WTC11 (cell line): Measurements from ENCODE around the gene SRP9. TPM values are rescaled to one million over a fixed set of nuclear protein-coding genes. Genes with fewer than 3 reads are reported as not detected.

Source experiments
- ATAC-seq: fragments of 200-7000 bp; cut with Tn5 transposase; 2 replicates; pipeline ENCODE4 v1.10.0; 2021; ENCODE audit warnings: mild to moderate bottlenecking, moderate library complexity
- CTCF ChIA-PET: fragments of 300-600 bp; sonication (Branson Sonifier 250); formaldehyde crosslinking; loops from one replicate; lab custom pipeline; 2021; ENCODE audit warnings: antibody characterized with exemption; lab: Charles Lee
- POLR2A ChIA-PET: fragments of 350-600 bp; sonication (Branson Sonifier 250); formaldehyde crosslinking; loops from one replicate; lab custom pipeline; 2021; ENCODE audit warnings: antibody characterized with exemption; lab: Charles Lee
- DNase-seq: peaks from one replicate; pipeline ENCODE4 v3.0.0; 2021; ENCODE audit warnings: low spot score
- H3K27ac Mint-ChIP-seq: 2 replicates; pipeline ENCODE4 v1.8.0; 2021; ENCODE audit warnings: mixed read lengths
- H3K27me3 Mint-ChIP-seq: 2 replicates; pipeline ENCODE4 v1.8.0; 2021; ENCODE audit warnings: low read depth, mild to moderate bottlenecking, moderate library complexity, mixed read lengths
- H3K36me3 Mint-ChIP-seq: 2 replicates; pipeline ENCODE4 v1.8.0; 2021; ENCODE audit warnings: mixed read lengths
- H3K4me1 Mint-ChIP-seq: 2 replicates; pipeline ENCODE4 v1.8.0; 2022; ENCODE audit warnings: mixed read lengths
- H3K4me3 Mint-ChIP-seq: 2 replicates; pipeline ENCODE4 v1.8.0; 2021; ENCODE audit warnings: mild to moderate bottlenecking, moderate library complexity, mixed read lengths
- H3K9me3 Mint-ChIP-seq: 2 replicates; pipeline ENCODE4 v1.8.0; 2021; ENCODE audit warnings: mixed read lengths
- EMX1 ChIP-seq: fragments of 250-450 bp; sonication (Bioruptor Pico); IDR thresholded peaks from 2 replicates; pipeline ENCODE4 v1.8.0; 2021; ENCODE audit warnings: mild to moderate bottlenecking
- ETV6 ChIP-seq: sonication (generic); formaldehyde crosslinking; IDR thresholded peaks from 2 replicates; pipeline ENCODE4 v1.8.1; 2022; ENCODE audit warnings: mild to moderate bottlenecking, missing genetic modification reagents
- FOXJ3 ChIP-seq: sonication (generic); formaldehyde crosslinking; IDR thresholded peaks from 2 replicates; pipeline ENCODE4 v1.9.0; 2021; ENCODE audit warnings: missing genetic modification reagents, mild to moderate bottlenecking, borderline replicate concordance
- FOXP1 ChIP-seq: sonication (generic); formaldehyde crosslinking; IDR thresholded peaks from 2 replicates; pipeline ENCODE4 v1.8.0; 2022; ENCODE audit warnings: missing genetic modification reagents, mild to moderate bottlenecking, moderate library complexity, borderline replicate concordance
- MXD4 ChIP-seq: fragments of 250-450 bp; sonication (Bioruptor Pico); IDR thresholded peaks from 2 replicates; pipeline ENCODE4 v1.8.0; 2021; ENCODE audit warnings: mild to moderate bottlenecking, moderate library complexity, borderline replicate concordance
- NFATC4 ChIP-seq: fragments of 250-450 bp; sonication (Bioruptor Pico); IDR thresholded peaks from 2 replicates; pipeline ENCODE4 v1.9.0; 2021; ENCODE audit warnings: mild to moderate bottlenecking
- NFYB ChIP-seq: sonication (generic); formaldehyde crosslinking; conservative IDR thresholded peaks from 2 replicates; pipeline ENCODE4 v1.8.0; 2022; ENCODE audit warnings: low read depth, missing genetic modification reagents
- NR3C1 ChIP-seq: sonication (generic); formaldehyde crosslinking; conservative IDR thresholded peaks from 2 replicates; pipeline ENCODE4 v1.8.1; 2023; ENCODE audit warnings: low read depth, mild to moderate bottlenecking, missing genetic modification reagents
- TEAD1 ChIP-seq: sonication (generic); formaldehyde crosslinking; IDR thresholded peaks from 2 replicates; pipeline ENCODE4 v1.8.0; 2022; ENCODE audit warnings: mild to moderate bottlenecking, missing genetic modification reagents
- ZNF138 ChIP-seq: sonication (generic); formaldehyde crosslinking; conservative IDR thresholded peaks from 2 replicates; pipeline ENCODE4 v1.8.1; 2022; ENCODE audit warnings: mild to moderate bottlenecking, moderate library complexity, missing genetic modification reagents
- ZNF263 ChIP-seq: sonication (generic); formaldehyde crosslinking; IDR thresholded peaks from 2 replicates; pipeline ENCODE4 v1.8.1; 2022; ENCODE audit warnings: low read depth, mild to moderate bottlenecking, moderate library complexity, missing genetic modification reagents
- ZNF671 ChIP-seq: fragments of 250-450 bp; sonication (Bioruptor Pico); IDR thresholded peaks from 2 replicates; pipeline ENCODE4 v1.8.0; 2021; ENCODE audit warnings: mild to moderate bottlenecking
- total RNA-seq: library from RNA; stranded (reverse); gene quantifications from 3 replicates; pipeline ENCODE4 v1.2.3, GENCODE V29; 2021
- TF ChIP-seq, protein P1 (sequence below): sonication (generic); formaldehyde crosslinking; IDR thresholded peaks from 2 replicates; pipeline ENCODE4 v1.8.0; 2022; ENCODE audit warnings: missing genetic modification reagents
- TF ChIP-seq, protein P2 (sequence below): sonication (generic); formaldehyde crosslinking; IDR thresholded peaks from 2 replicates; pipeline ENCODE4 v1.8.1; 2022; ENCODE audit warnings: mild to moderate bottlenecking, moderate library complexity, missing genetic modification reagents
- TF ChIP-seq, protein P3 (sequence below): sonication (generic); formaldehyde crosslinking; IDR thresholded peaks from 2 replicates; pipeline ENCODE4 v1.8.1; 2023; ENCODE audit warnings: mild to moderate bottlenecking, missing genetic modification reagents, moderate library complexity
- TF ChIP-seq, protein P4 (sequence below): sonication (generic); formaldehyde crosslinking; IDR thresholded peaks from 2 replicates; pipeline ENCODE4 v1.8.0; 2023; ENCODE audit warnings: missing genetic modification reagents, mild to moderate bottlenecking, borderline replicate concordance
- TF ChIP-seq, protein P5 (sequence below): sonication (generic); formaldehyde crosslinking; conservative IDR thresholded peaks from 2 replicates; pipeline ENCODE4 v1.8.1; 2023; ENCODE audit warnings: mild to moderate bottlenecking, low read depth, missing genetic modification reagents, moderate library complexity

The SRP9 gene
- total RNA-seq, 1 experiment from 2014 or later: 375 TPM

DNA sequence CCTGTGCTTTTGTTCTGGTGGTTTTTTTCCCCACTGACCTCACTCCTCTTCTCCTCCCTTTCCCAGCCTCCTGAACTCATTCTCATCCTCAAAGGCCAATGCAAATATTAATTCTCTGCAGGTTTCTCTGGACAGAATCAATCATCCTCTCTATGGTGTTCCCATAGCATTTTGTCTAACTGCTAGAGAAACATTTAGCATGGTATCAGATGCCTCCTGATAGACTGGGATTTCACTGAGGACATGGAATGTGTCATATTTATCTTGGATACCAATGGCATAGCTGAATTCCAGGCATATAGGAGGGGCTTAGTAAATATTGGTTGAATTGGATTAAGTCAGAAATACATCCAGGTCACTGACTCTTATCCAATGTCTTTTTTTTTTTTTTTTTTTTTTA lies 46.1 kb upstream of the SRP9 start:
- H3K27ac Mint-ChIP-seq: no peak overlapping the region
- CTCF ChIA-PET: interaction anchor here (0.6 to 1.1 kb wide), 2 partner anchors 42 to 290 kb away, joined by 3 read pairs; no protein-coding TSS in a partner anchor
- H3K4me3 Mint-ChIP-seq: no peak overlapping the region
- ATAC-seq (no peak), DNase-seq (no peak)
- POLR2A ChIA-PET: no interaction called here
- H3K9me3 Mint-ChIP-seq: no peaks in the 10 kb centered on the region
- TF ChIP-seq, protein P1, sequence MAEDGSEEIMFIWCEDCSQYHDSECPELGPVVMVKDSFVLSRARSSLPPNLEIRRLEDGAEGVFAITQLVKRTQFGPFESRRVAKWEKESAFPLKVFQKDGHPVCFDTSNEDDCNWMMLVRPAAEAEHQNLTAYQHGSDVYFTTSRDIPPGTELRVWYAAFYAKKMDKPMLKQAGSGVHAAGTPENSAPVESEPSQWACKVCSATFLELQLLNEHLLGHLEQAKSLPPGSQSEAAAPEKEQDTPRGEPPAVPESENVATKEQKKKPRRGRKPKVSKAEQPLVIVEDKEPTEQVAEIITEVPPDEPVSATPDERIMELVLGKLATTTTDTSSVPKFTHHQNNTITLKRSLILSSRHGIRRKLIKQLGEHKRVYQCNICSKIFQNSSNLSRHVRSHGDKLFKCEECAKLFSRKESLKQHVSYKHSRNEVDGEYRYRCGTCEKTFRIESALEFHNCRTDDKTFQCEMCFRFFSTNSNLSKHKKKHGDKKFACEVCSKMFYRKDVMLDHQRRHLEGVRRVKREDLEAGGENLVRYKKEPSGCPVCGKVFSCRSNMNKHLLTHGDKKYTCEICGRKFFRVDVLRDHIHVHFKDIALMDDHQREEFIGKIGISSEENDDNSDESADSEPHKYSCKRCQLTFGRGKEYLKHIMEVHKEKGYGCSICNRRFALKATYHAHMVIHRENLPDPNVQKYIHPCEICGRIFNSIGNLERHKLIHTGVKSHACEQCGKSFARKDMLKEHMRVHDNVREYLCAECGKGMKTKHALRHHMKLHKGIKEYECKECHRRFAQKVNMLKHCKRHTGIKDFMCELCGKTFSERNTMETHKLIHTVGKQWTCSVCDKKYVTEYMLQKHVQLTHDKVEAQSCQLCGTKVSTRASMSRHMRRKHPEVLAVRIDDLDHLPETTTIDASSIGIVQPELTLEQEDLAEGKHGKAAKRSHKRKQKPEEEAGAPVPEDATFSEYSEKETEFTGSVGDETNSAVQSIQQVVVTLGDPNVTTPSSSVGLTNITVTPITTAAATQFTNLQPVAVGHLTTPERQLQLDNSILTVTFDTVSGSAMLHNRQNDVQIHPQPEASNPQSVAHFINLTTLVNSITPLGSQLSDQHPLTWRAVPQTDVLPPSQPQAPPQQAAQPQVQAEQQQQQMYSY (CRISPR knock-in tag): no peak
- H3K36me3 Mint-ChIP-seq: no peaks in the 10 kb centered on the region
- peaks cover 14% of the 10 kb centered on the region for H3K27me3 Mint-ChIP-seq
- H3K4me1 Mint-ChIP-seq: peaks cover 5% of the 10 kb centered on the region; the same call in 1 of the 2 replicates

DNA sequence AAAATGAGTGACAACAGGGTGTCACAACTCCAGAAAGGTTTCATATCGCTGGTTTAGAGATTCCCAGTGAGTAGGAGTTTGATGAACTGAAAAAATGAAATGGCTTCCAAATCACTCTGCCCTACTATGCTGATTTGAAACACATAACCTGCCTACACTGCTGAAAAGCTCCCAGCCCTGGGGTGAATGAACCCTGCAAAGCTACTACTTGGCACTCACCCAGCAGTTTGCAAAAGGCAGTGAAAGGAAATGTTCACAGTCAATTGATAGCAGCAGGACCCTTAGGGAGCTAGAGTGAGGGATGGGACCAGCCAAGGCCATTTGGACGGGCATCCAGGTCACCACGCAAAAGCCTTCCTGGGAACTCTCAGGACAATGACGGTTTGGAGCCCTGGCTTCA lies 44.4 kb upstream of the SRP9 start:
- Mint-ChIP-seq H3K27me3 (peaks cover 31% of the 10 kb centered on the region), H3K36me3 (no peaks in the 10 kb centered on the region), H3K27ac (no peak overlapping the region), H3K4me1 (peaks cover 5% of the 10 kb centered on the region; the same call in 1 of the 2 replicates), H3K4me3 (no peak overlapping the region), H3K9me3 (no peaks in the 10 kb centered on the region)
- ChIA-PET CTCF (no interaction called here), POLR2A (no interaction called here)
- TF ChIP-seq ZNF671 (CRISPR knock-in tag) (no peak), ZNF138 (CRISPR knock-in tag) (no peak), NFYB (CRISPR knock-in tag) (no peak), NR3C1 (CRISPR knock-in tag) (no peak), MXD4 (CRISPR knock-in tag) (no peak), TEAD1 (no peak), NFATC4 (no peak)
- TF ChIP-seq, protein P2, sequence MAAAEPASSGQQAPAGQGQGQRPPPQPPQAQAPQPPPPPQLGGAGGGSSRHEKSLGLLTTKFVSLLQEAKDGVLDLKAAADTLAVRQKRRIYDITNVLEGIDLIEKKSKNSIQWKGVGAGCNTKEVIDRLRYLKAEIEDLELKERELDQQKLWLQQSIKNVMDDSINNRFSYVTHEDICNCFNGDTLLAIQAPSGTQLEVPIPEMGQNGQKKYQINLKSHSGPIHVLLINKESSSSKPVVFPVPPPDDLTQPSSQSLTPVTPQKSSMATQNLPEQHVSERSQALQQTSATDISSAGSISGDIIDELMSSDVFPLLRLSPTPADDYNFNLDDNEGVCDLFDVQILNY: no peak
- TF ChIP-seq, protein P3, sequence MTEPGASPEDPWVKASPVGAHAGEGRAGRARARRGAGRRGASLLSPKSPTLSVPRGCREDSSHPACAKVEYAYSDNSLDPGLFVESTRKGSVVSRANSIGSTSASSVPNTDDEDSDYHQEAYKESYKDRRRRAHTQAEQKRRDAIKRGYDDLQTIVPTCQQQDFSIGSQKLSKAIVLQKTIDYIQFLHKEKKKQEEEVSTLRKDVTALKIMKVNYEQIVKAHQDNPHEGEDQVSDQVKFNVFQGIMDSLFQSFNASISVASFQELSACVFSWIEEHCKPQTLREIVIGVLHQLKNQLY (CRISPR knock-in tag): no peak
- DNase-seq (no peak), ATAC-seq (no peak)

DNA sequence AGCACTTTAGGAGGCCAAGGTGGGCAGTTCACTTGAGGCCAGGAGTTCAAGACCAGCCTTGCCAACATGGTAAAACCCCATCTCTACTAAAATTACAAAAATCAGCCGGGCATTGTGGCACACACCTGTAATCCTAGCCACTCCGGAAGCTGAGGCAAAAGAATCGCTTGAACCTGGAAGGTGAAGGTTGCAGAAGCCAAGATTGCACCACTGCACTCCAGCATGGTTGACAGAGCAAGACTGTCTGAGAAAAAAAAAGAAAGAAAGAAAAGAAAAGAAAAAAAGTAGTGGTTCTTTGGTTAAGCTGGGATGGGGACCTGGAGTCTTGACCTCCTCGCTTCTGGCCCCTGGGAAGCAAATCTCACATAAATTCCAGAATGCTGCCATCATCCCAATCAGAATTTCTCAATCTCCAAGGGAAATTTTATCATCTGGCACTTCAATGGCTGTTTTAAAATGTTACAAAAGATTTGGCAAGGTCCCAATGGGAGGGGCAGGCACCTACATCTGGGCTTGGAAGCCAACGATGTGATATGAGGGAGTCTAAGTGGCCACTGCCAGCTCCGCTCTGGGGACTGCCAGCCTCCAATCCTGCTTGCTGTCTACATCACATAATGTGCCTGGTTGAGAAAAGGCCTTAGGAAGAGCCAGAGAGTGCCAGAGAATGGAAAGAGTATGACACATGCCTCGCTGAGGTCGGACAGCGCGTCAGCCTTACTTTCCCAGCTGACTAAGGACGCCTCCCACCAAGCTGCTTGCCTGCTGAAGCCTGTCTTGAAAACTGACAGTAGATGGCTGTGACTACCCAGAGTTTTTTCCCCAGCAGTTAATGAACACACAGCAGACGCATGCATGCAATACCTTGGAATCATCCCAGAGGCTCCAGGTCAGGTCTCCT lies 42.1 kb upstream of the SRP9 start:
- no peaks in the 10 kb centered on the region for H3K9me3 Mint-ChIP-seq
- H3K27me3 Mint-ChIP-seq: peaks cover 54% of the 10 kb centered on the region
- DNase-seq: no peak
- H3K36me3 Mint-ChIP-seq: no peaks in the 10 kb centered on the region
- H3K27ac Mint-ChIP-seq: no peak overlapping the region
- CTCF ChIA-PET: interaction anchor here (1.2 kb wide), 1 partner anchor 255 kb away, joined by 4 read pairs; no protein-coding TSS in a partner anchor
- H3K4me3 Mint-ChIP-seq: no peak overlapping the region
- POLR2A ChIA-PET: no interaction called here
- ATAC-seq: no peak; the same call in 1 of the 2 replicates
- H3K4me1 Mint-ChIP-seq: peaks cover 9% of the 10 kb centered on the region
- no peak for TF ChIP-seq FOXJ3
- no peak for TF ChIP-seq ZNF263 (CRISPR knock-in tag)
- no peak for TF ChIP-seq ETV6 (CRISPR knock-in tag)
- TF ChIP-seq EMX1 (CRISPR knock-in tag): no peak
- TF ChIP-seq, protein P4, sequence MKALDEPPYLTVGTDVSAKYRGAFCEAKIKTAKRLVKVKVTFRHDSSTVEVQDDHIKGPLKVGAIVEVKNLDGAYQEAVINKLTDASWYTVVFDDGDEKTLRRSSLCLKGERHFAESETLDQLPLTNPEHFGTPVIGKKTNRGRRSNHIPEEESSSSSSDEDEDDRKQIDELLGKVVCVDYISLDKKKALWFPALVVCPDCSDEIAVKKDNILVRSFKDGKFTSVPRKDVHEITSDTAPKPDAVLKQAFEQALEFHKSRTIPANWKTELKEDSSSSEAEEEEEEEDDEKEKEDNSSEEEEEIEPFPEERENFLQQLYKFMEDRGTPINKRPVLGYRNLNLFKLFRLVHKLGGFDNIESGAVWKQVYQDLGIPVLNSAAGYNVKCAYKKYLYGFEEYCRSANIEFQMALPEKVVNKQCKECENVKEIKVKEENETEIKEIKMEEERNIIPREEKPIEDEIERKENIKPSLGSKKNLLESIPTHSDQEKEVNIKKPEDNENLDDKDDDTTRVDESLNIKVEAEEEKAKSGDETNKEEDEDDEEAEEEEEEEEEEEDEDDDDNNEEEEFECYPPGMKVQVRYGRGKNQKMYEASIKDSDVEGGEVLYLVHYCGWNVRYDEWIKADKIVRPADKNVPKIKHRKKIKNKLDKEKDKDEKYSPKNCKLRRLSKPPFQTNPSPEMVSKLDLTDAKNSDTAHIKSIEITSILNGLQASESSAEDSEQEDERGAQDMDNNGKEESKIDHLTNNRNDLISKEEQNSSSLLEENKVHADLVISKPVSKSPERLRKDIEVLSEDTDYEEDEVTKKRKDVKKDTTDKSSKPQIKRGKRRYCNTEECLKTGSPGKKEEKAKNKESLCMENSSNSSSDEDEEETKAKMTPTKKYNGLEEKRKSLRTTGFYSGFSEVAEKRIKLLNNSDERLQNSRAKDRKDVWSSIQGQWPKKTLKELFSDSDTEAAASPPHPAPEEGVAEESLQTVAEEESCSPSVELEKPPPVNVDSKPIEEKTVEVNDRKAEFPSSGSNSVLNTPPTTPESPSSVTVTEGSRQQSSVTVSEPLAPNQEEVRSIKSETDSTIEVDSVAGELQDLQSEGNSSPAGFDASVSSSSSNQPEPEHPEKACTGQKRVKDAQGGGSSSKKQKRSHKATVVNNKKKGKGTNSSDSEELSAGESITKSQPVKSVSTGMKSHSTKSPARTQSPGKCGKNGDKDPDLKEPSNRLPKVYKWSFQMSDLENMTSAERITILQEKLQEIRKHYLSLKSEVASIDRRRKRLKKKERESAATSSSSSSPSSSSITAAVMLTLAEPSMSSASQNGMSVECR (CRISPR knock-in tag): no peak
- TF ChIP-seq, protein P5, sequence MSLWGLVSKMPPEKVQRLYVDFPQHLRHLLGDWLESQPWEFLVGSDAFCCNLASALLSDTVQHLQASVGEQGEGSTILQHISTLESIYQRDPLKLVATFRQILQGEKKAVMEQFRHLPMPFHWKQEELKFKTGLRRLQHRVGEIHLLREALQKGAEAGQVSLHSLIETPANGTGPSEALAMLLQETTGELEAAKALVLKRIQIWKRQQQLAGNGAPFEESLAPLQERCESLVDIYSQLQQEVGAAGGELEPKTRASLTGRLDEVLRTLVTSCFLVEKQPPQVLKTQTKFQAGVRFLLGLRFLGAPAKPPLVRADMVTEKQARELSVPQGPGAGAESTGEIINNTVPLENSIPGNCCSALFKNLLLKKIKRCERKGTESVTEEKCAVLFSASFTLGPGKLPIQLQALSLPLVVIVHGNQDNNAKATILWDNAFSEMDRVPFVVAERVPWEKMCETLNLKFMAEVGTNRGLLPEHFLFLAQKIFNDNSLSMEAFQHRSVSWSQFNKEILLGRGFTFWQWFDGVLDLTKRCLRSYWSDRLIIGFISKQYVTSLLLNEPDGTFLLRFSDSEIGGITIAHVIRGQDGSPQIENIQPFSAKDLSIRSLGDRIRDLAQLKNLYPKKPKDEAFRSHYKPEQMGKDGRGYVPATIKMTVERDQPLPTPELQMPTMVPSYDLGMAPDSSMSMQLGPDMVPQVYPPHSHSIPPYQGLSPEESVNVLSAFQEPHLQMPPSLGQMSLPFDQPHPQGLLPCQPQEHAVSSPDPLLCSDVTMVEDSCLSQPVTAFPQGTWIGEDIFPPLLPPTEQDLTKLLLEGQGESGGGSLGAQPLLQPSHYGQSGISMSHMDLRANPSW (CRISPR knock-in tag): no peak
- TF ChIP-seq, protein P2: no peak
- no peak for TF ChIP-seq FOXP1 (CRISPR knock-in tag)
- no peak for TF ChIP-seq NFATC4
